Activated naive CD4-positive, alpha-beta T cell treated with anti-CD3 and anti-CD28 coated beads, Interleukin-2, amount 50 U/mL, for 24 hours (primary cell): ENCODE results near the gene SFXN3.

Experiments used
- H3K27ac Mint-ChIP-seq: one replicate; pipeline ENCODE4 v1.8.0; 2021; ENCODE audit warnings: mild to moderate bottlenecking, mixed read lengths
- H3K27me3 Mint-ChIP-seq: one replicate; pipeline ENCODE4 v1.8.0; 2021; ENCODE audit warnings: mixed read lengths
- H3K36me3 Mint-ChIP-seq: one replicate; pipeline ENCODE4 v1.8.0; 2021; ENCODE audit warnings: mixed read lengths
- H3K4me1 Mint-ChIP-seq: one replicate; pipeline ENCODE4 v1.8.0; 2021; ENCODE audit warnings: mixed read lengths
- H3K4me3 Mint-ChIP-seq: one replicate; pipeline ENCODE4 v1.8.0; 2021; ENCODE audit warnings: mild to moderate bottlenecking, mixed read lengths
- H3K9me3 Mint-ChIP-seq: one replicate; pipeline ENCODE4 v1.8.0; 2021; ENCODE audit warnings: mixed read lengths

Gene SFXN3

GRCh38 chr10:101085846-101086245 lies 54.8 kb downstream of the SFXN3 start:
- Mint-ChIP-seq H3K36me3 (no peaks in the 10 kb centered on the region), H3K27me3 (peaks cover 38% of the 10 kb centered on the region), H3K4me3 (no peak overlapping the region), H3K9me3 (no peaks in the 10 kb centered on the region), H3K4me1 (no peaks in the 10 kb centered on the region), H3K27ac (no peak overlapping the region)

DNA sequence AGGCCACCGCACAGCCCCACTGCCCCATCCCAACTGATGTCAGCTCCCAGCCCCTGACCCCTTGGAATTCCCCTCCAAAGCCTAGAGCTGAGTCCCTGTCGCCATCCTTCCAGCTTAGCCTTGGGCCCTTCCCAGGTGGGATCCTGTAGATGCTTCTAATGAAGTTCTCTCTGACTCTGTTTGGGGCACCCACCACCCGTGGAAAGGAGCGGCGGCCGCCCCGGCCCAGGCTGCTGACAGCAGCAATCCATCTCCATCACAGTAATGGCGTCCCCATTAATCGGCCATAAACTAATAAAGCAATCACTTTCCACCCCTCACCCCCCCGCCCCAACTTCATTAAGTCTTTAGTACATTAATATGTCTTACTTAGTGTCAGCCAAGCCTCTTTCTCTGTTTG lies 56.3 kb downstream of the SFXN3 start:
- Mint-ChIP-seq H3K9me3 (no peaks in the 10 kb centered on the region), H3K4me1 (no peaks in the 10 kb centered on the region), H3K27ac (no peak overlapping the region), H3K27me3 (peaks cover 43% of the 10 kb centered on the region), H3K36me3 (no peaks in the 10 kb centered on the region), H3K4me3 (no peak overlapping the region)

GRCh38 chr10:101087965-101088364 lies 56.9 kb downstream of the SFXN3 start:
- peaks cover 39% of the 10 kb centered on the region for H3K27me3 Mint-ChIP-seq
- no peak overlapping the region for H3K4me3 Mint-ChIP-seq
- H3K4me1 Mint-ChIP-seq: no peaks in the 10 kb centered on the region
- H3K36me3 Mint-ChIP-seq: no peaks in the 10 kb centered on the region
- no peak overlapping the region for H3K27ac Mint-ChIP-seq
- no peaks in the 10 kb centered on the region for H3K9me3 Mint-ChIP-seq

- H3K27me3 Mint-ChIP-seq: peaks cover 37% of the 10 kb centered on the region
- no peaks in the 10 kb centered on the region for H3K36me3 Mint-ChIP-seq
- H3K4me3 Mint-ChIP-seq: no peak overlapping the region
- H3K27ac Mint-ChIP-seq: no peak overlapping the region
- no peaks in the 10 kb centered on the region for H3K9me3 Mint-ChIP-seq
- no peaks in the 10 kb centered on the region for H3K4me1 Mint-ChIP-seq
Measured at GRCh38 chr10:101089520-101090299, 58.7 kb downstream of the SFXN3 start.

GRCh38 chr10:101090597-101090996 lies 59.6 kb downstream of the SFXN3 start:
- no peaks in the 10 kb centered on the region for H3K9me3 Mint-ChIP-seq
- peaks cover 36% of the 10 kb centered on the region for H3K27me3 Mint-ChIP-seq
- H3K4me3 Mint-ChIP-seq: no peak overlapping the region
- no peak overlapping the region for H3K27ac Mint-ChIP-seq
- H3K36me3 Mint-ChIP-seq: no peaks in the 10 kb centered on the region
- no peaks in the 10 kb centered on the region for H3K4me1 Mint-ChIP-seq
